ENCODE measurements around the gene BTBD19. TPM values are rescaled to one million over a fixed set of nuclear protein-coding genes. Genes with fewer than 3 reads are reported as not detected.

Gene BTBD19
- total and polyA plus RNA-seq, 2 donors (not counting 1 experiment from before 2014, with no cell fraction given) = 5.0 to 8.7 TPM

- Histone ChIP-seq H3K27ac (ENCODE audit: insufficient read depth, low read length) (no peak overlapping the region), H3K27me3 (ENCODE audit: control insufficient read depth, insufficient read depth, low read length) (no peaks in the 10 kb centered on the region), H3K79me2 (ENCODE audit: control insufficient read depth, insufficient read depth, low read length) (no peaks in the 10 kb centered on the region), H3K4me2 (ENCODE audit: extremely low read depth, insufficient read depth, low read length) (no peak overlapping the region), H3K4me3 (replicated peaks in 1 of 4; ENCODE audit: control extremely low read depth in 1 of 4, insufficient read depth in 1 of 4, low read depth in 3 of 4, low read length in 4 of 4) (no peak overlapping the region), H3K4me1 (ENCODE audit: control insufficient read depth, extremely low read depth, insufficient read depth, low read length) (no peaks in the 10 kb centered on the region), H3K9ac (ENCODE audit: insufficient read depth, low read length) (no peak overlapping the region), H3K36me3 (ENCODE audit: control insufficient read depth, insufficient read depth, low read length) (no peaks in the 10 kb centered on the region), H4K20me1 (ENCODE audit: control insufficient read depth, extremely low read depth, insufficient read depth, low read length) (no peaks in the 10 kb centered on the region), H3K9me3 (ENCODE audit: control insufficient read depth, insufficient read depth, low read depth, low read length) (no peaks in the 10 kb centered on the region), H2AFZ (ENCODE audit: low read length) (no peak overlapping the region)
- TF ChIP-seq CTCF (conservative IDR thresholded peaks at IDR 0.05 in 1 of 2, IDR thresholded peaks at IDR 0.05 in 1 of 2; ENCODE audit: low read depth in 1 of 2, low read length in 2 of 2) (no peak), EZH2 (IDR thresholded peaks at IDR 0.05; ENCODE audit: low read length, missing control alignments) (no peak)
- DNase-seq (ENCODE audit: low read depth in 2 of 2) = no peak
Observed at GRCh38 chr1:44828841-44829440, 20.6 kb downstream of the BTBD19 start.

- Histone ChIP-seq H3K79me2 (ENCODE audit: control insufficient read depth, insufficient read depth, low read length) (no peaks in the 10 kb centered on the region), H3K4me2 (ENCODE audit: extremely low read depth, insufficient read depth, low read length) (no peak overlapping the region), H2AFZ (ENCODE audit: low read length) (no peak overlapping the region), H3K27ac (ENCODE audit: insufficient read depth, low read length) (no peak overlapping the region), H3K9ac (ENCODE audit: insufficient read depth, low read length) (no peak overlapping the region), H3K9me3 (ENCODE audit: control insufficient read depth, insufficient read depth, low read depth, low read length) (no peaks in the 10 kb centered on the region), H3K4me3 (replicated peaks in 1 of 4; ENCODE audit: control extremely low read depth in 1 of 4, insufficient read depth in 1 of 4, low read depth in 3 of 4, low read length in 4 of 4) (no peak overlapping the region), H4K20me1 (ENCODE audit: control insufficient read depth, extremely low read depth, insufficient read depth, low read length) (no peaks in the 10 kb centered on the region), H3K27me3 (ENCODE audit: control insufficient read depth, insufficient read depth, low read length) (no peaks in the 10 kb centered on the region), H3K36me3 (ENCODE audit: control insufficient read depth, insufficient read depth, low read length) (no peaks in the 10 kb centered on the region), H3K4me1 (ENCODE audit: control insufficient read depth, extremely low read depth, insufficient read depth, low read length) (no peaks in the 10 kb centered on the region)
- no peak for DNase-seq (ENCODE audit: low read depth in 2 of 2)
- TF ChIP-seq EZH2 (IDR thresholded peaks at IDR 0.05; ENCODE audit: low read length, missing control alignments) (no peak), CTCF (conservative IDR thresholded peaks at IDR 0.05 in 1 of 2, IDR thresholded peaks at IDR 0.05 in 1 of 2; ENCODE audit: low read depth in 1 of 2, low read length in 2 of 2) (no peak)
Observed at GRCh38 chr1:44829506-44830384, 21.4 kb downstream of the BTBD19 start.

GRCh38 chr1:44830900-44831304 is 22.6 kb downstream of the BTBD19 start:
- no peaks in the 10 kb centered on the region for H3K9me3 ChIP-seq (ENCODE audit: control insufficient read depth, insufficient read depth, low read depth, low read length)
- no peaks in the 10 kb centered on the region for H4K20me1 ChIP-seq (ENCODE audit: control insufficient read depth, extremely low read depth, insufficient read depth, low read length)
- no peak overlapping the region for H3K4me2 ChIP-seq (ENCODE audit: extremely low read depth, insufficient read depth, low read length)
- H3K4me3 ChIP-seq (replicated peaks in 1 of 4; ENCODE audit: control extremely low read depth in 1 of 4, insufficient read depth in 1 of 4, low read depth in 3 of 4, low read length in 4 of 4) = no peak overlapping the region
- TF ChIP-seq EZH2 (IDR thresholded peaks at IDR 0.05; ENCODE audit: low read length, missing control alignments) = no peak
- TF ChIP-seq CTCF (conservative IDR thresholded peaks at IDR 0.05 in 1 of 2, IDR thresholded peaks at IDR 0.05 in 1 of 2; ENCODE audit: low read depth in 1 of 2, low read length in 2 of 2) = no peak
- H3K27ac ChIP-seq (ENCODE audit: insufficient read depth, low read length) = no peak overlapping the region
- no peaks in the 10 kb centered on the region for H3K36me3 ChIP-seq (ENCODE audit: control insufficient read depth, insufficient read depth, low read length)
- no peak overlapping the region for H2AFZ ChIP-seq (ENCODE audit: low read length)
- no peak overlapping the region for H3K9ac ChIP-seq (ENCODE audit: insufficient read depth, low read length)
- no peaks in the 10 kb centered on the region for H3K27me3 ChIP-seq (ENCODE audit: control insufficient read depth, insufficient read depth, low read length)
- no peak for DNase-seq (ENCODE audit: low read depth in 2 of 2)
- H3K4me1 ChIP-seq (ENCODE audit: control insufficient read depth, extremely low read depth, insufficient read depth, low read length) = no peaks in the 10 kb centered on the region
- no peaks in the 10 kb centered on the region for H3K79me2 ChIP-seq (ENCODE audit: control insufficient read depth, insufficient read depth, low read length)

Measured in fibroblast of lung (primary cell).